Omental fat pad (tissue), 4 donors: ENCODE results near the gene SS18L1. TPM values are rescaled to one million over a fixed set of nuclear protein-coding genes. Genes with fewer than 3 reads are reported as not detected.

Source experiments
- ATAC-seq: fragments of 150-250 bp; one replicate; pipeline ENCODE4 v1.9.1; 2016; ENCODE audit warnings: mild to moderate bottlenecking, moderate library complexity; ENCODE audit not compliant: low FRiP score
- DNase-seq: peaks from one replicate; pipeline ENCODE4 v3.0.0-alpha.2; 2019; ENCODE audit warnings: low spot score
- total RNA-seq, 4 donors: library from RNA; depleted of rRNA; stranded (reverse); fragments of >200 nt; gene quantifications; one replicate each; pipeline ENCODE4 v1.1.0, GENCODE V29; 2016
- TF ChIP-seq, protein P1 (sequence below), 3 donors: fragments of 450-650 bp; IDR thresholded peaks; one replicate each; pipeline ENCODE4 v1.5.1; 2016 to 2017; ENCODE audit warnings: antibody characterized with exemption in 3 of 3, mild to moderate bottlenecking in 3 of 3, moderate library complexity in 2 of 3

Gene SS18L1
- total RNA-seq, 4 donors from 2014 or later: 10.3 to 23.4 (median 12.3) TPM

DNA sequence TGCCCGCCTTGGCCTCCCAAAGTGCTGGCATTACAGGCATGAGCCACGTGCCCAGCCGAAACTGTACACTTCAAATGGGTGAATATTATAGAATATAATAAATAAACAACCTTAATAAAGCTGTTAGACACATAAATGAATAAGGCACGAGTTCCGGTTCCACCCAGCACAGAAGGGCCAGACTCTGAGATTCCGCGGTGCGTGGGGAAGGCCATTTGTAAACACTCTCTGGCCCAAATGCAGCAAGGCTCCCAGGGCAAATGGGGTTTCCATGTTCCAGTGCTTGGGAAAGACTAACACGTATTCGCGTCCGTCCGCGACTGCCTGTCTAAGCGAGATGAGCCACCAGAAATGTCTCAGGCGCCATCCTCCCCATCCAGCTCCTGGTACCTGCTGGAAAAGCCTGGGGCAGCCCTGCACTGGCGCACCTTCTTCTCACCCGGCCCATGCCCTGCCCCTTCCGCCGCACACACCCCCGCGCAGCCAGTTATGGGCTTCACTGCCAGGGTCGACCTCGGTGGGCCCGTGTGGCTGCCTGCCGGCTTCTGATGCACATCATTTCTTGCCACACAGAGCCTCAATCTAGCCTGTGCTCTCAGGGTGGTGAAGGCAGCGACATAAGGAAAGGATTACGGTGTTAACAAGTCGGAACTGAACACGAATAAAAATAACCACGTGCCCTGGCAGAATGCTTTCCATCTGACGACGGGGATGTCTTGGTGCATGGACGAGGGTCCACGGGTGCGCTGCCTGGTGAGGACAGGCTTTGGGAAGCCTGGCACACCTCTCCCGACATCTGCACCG lies 26.8 kb upstream of the SS18L1 start:
- TF ChIP-seq, protein P1, sequence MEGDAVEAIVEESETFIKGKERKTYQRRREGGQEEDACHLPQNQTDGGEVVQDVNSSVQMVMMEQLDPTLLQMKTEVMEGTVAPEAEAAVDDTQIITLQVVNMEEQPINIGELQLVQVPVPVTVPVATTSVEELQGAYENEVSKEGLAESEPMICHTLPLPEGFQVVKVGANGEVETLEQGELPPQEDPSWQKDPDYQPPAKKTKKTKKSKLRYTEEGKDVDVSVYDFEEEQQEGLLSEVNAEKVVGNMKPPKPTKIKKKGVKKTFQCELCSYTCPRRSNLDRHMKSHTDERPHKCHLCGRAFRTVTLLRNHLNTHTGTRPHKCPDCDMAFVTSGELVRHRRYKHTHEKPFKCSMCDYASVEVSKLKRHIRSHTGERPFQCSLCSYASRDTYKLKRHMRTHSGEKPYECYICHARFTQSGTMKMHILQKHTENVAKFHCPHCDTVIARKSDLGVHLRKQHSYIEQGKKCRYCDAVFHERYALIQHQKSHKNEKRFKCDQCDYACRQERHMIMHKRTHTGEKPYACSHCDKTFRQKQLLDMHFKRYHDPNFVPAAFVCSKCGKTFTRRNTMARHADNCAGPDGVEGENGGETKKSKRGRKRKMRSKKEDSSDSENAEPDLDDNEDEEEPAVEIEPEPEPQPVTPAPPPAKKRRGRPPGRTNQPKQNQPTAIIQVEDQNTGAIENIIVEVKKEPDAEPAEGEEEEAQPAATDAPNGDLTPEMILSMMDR (IDR thresholded peaks at IDR 0.05): no peak
- no peak for DNase-seq
- ATAC-seq: no peak

DNA sequence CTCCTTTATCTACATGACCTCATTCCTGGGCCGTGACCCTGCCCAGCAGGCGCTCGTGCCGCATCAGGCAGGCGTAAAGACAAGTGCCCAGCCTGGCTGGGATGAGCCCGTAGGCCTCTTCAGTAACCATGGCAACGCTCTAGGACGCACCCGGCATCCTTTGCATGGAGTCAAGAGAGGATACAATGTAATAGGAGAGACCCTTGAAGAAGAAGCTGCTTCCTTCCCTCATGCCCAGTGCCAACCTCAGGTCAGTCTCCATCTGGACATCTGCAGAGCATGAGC lies 26.3 kb upstream of the SS18L1 start:
- ATAC-seq: no peak
- TF ChIP-seq, protein P1 (IDR thresholded peaks at IDR 0.05): no peak
- DNase-seq: no peak

DNA sequence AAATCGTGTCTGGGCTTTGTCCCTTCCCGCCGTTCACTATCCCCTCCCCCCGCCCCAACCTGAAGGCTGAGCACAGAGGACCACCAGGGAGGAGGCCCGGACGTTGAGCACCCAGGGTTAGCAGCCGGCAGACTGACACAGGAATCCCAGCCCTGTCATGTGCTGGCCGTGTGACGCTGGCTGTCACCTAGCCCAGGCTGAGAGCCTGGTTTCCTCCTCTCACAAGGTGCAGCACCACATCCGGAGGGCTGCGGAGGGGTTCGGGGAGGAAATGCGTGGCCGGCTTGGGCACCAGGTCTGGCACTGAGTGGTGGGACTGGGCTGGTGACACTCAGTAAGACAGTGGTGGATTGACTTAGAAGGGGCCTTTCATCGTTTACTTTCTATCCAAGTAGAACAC lies 25.9 kb upstream of the SS18L1 start:
- ATAC-seq (no peak), DNase-seq (no peak)
- TF ChIP-seq, protein P1 (IDR thresholded peaks at IDR 0.05): no peak

DNA sequence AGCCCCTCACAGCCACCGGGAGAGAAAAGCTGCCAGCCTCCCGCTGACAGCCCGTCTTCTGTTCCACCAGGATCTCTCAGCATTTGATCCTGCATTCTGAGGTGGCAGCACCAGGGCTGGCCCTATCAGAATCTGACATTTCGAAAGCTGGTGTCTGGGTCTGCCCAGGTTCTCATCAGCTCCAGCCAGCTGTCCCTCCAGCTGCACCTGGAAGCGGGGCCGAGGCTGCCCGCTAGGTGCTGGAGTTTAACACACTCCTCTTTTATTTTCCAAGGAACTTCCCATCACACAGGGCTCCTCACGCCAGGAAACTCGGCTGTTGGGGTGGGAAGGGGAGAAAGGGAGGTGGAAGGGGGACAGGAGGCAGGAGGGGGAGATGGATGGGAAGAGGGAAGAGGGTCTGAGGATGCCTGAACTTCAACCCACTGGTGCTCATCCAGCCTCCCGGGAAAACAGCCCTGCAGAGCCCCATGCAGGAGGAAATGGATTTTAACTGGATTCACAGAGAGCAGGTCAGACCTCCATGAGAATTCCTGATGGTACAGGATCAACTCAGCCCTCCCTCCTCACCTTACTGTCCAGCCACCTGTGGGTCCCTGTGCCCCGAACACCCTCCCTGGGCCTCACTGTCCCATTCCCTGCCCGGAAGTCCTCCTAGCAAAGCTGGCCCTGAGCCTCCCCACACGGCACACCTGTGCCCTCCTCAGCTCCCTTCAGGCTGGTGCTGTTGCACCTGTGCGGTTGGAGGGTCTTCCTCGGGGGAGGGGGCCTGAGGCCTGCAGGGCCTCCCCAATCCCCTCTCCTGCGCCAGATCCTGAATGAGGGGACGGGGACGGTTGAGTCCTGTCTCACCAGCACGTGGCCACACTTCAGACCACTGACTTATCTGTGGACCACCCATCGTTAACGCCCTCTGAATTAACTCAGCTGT lies 25.2 kb upstream of the SS18L1 start:
- ATAC-seq (no peak), DNase-seq (no peak)
- TF ChIP-seq, protein P1 (IDR thresholded peaks at IDR 0.05): no peak

DNA sequence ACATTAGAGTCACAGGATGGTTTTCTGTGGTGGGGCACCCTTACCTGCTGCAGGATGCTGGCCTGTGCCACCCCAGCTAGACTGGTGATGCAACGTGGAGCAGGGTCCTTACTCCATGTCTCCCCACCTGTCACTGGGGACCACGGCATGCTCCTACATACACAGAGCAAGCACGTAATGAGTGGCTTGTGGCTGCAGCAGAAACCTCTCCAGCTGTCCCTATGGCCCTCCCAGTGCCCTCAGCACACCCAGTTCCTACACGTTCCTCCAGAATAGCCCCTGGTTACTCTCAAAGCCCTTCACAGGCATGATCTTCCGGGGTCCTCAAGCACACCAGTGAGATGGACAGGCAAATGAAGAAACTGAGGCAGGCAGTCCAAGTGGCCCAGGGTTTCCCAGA lies 24.5 kb upstream of the SS18L1 start:
- TF ChIP-seq, protein P1 (IDR thresholded peaks at IDR 0.05): no peak
- ATAC-seq (no peak), DNase-seq (no peak)

DNA sequence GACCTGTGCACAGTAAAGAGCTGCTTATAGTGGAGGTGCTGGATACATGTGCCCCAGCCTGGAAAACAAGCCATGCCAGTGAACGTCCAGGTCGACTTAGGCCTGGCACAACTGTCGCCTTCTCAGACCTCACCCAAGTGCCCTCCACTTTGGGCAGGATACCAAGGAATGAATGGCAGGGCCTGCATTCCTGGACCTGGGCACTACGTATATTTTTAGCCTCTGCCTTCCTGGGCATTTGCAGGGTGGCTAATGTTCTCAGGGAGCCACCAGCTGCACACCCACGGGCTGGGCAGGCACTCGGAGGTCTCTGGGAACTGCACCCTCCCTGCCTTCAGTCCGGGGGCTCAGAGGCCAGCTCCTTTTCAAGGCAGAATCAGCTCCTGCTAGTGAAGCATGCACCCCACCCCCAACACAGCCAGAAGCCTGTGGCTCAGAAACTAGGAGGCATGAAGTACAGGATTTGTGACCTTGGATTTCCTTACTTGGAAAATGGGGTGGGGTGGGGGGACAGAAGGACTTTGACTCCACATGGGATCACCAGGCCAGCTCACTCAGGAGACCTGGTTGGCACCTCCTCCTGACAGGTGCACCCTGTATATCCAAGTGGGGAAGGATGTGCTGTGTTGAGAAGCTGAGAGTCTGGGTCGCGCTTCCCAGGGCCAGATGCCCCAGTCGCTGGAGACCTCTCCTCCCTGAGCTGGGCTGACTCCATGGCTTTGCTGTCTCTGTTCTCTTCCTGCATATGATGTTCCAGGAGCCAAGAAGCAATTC lies 23.8 kb upstream of the SS18L1 start:
- TF ChIP-seq, protein P1 (IDR thresholded peaks at IDR 0.05): no peak
- DNase-seq (no peak), ATAC-seq (no peak)
